GM12878 (cell line): ENCODE results near the gene MBNL1. TPM values are rescaled to one million over a fixed set of nuclear protein-coding genes. Genes with fewer than 3 reads are reported as not detected.

Experiments
- BACH1 ChIP-seq: fragments of 450-650 bp; IDR thresholded peaks from 2 replicates; pipeline ENCODE4 v1.6.1; 2017; ENCODE audit warnings: mild to moderate bottlenecking, borderline replicate concordance
- CBFB ChIP-seq: IDR thresholded peaks from 2 replicates; pipeline ENCODE4 v1.6.1; 2016; ENCODE audit warnings: antibody characterized with exemption, low read depth
- CBX5 ChIP-seq: sonication (generic); IDR thresholded peaks from 2 replicates; pipeline ENCODE4 v1.6.1; 2016; ENCODE audit warnings: low read depth, moderate library complexity, mild to moderate bottlenecking, inconsistent platforms
- CHD4 ChIP-seq: fragments of 200-600 bp; sonication (generic); IDR thresholded peaks from 2 replicates; pipeline ENCODE4 v1.6.1; 2016; ENCODE audit warnings: mild to moderate bottlenecking
- E2F4 ChIP-seq: IDR thresholded peaks from 2 replicates; pipeline ENCODE4 v1.6.1; 2012; ENCODE audit warnings: low read depth, low read length, improper control_type of control experiment
- IKZF1 ChIP-seq: fragments of 450-650 bp; conservative IDR thresholded peaks from 2 replicates; pipeline ENCODE4 v1.6.1; 2017; ENCODE audit warnings: antibody characterized with exemption, mild to moderate bottlenecking
- KAT2A ChIP-seq: conservative IDR thresholded peaks from 2 replicates; pipeline ENCODE4 v1.6.1; 2011; ENCODE audit warnings: low read depth, low read length; ENCODE audit not compliant: control insufficient read depth
- KDM1A ChIP-seq: fragments of 200-600 bp; sonication (generic); IDR thresholded peaks from 2 replicates; pipeline ENCODE4 v1.6.1; 2016; ENCODE audit warnings: borderline replicate concordance
- MEF2A ChIP-seq: IDR thresholded peaks from 2 replicates; pipeline ENCODE4 v1.6.1; 2011; ENCODE audit warnings: low read depth, mild to moderate bottlenecking, low read length, moderate library complexity; ENCODE audit not compliant: insufficient read depth
- MTA2 ChIP-seq: fragments of 450-650 bp; IDR thresholded peaks from 2 replicates; pipeline ENCODE4 v1.6.1; 2016; ENCODE audit warnings: low read depth, mild to moderate bottlenecking, moderate library complexity
- MYB ChIP-seq: fragments of 150-350 bp; IDR thresholded peaks from 2 replicates; pipeline ENCODE4 v1.6.1; 2014; ENCODE audit warnings: mild to moderate bottlenecking, low read depth, low read length, borderline replicate concordance
- MYC ChIP-seq: IDR thresholded peaks from 2 replicates; pipeline ENCODE4 v1.6.1; 2011; ENCODE audit warnings: mild to moderate bottlenecking, low read length, moderate library complexity, inconsistent platforms; ENCODE audit not compliant: insufficient read depth, insufficient replicate concordance, insufficient read length, severe bottlenecking
- NR2C1 ChIP-seq: fragments of 450-650 bp; IDR thresholded peaks from 2 replicates; pipeline ENCODE4 v1.6.1; 2017; ENCODE audit warnings: antibody characterized with exemption, mild to moderate bottlenecking, moderate library complexity
- NR2C2 ChIP-seq: IDR thresholded peaks from 2 replicates; pipeline ENCODE4 v1.6.1; 2011; ENCODE audit warnings: borderline replicate concordance, low read depth; ENCODE audit not compliant: control insufficient read depth, insufficient read length
- RAD21 ChIP-seq: IDR thresholded peaks from 2 replicates; pipeline ENCODE4 v1.6.1; 2011; ENCODE audit warnings: mild to moderate bottlenecking, low read depth, low read length, moderate library complexity; ENCODE audit not compliant: insufficient read depth
- RCOR1 ChIP-seq: conservative IDR thresholded peaks from 2 replicates; pipeline ENCODE4 v1.6.1; 2012; ENCODE audit warnings: low read depth, low read length, improper control_type of control experiment
- RUNX3 ChIP-seq: IDR thresholded peaks from 2 replicates; pipeline ENCODE4 v1.6.1; 2012; ENCODE audit warnings: low read length, inconsistent platforms
- SIN3A ChIP-seq: IDR thresholded peaks from 2 replicates; pipeline ENCODE4 v1.6.1; 2012; ENCODE audit warnings: low read depth, low read length, improper control_type of control experiment
- SMAD1 ChIP-seq: fragments of 450-650 bp; IDR thresholded peaks from 2 replicates; pipeline ENCODE4 v1.6.1; 2018; ENCODE audit warnings: mild to moderate bottlenecking, low read depth; ENCODE audit not compliant: partially characterized antibody
- SMAD5 ChIP-seq: IDR thresholded peaks from 2 replicates; pipeline ENCODE4 v1.6.1; 2016; ENCODE audit warnings: antibody characterized with exemption, low read depth
- SMARCA5 ChIP-seq: fragments of 450-650 bp; IDR thresholded peaks from 2 replicates; pipeline ENCODE4 v1.6.1; 2017; ENCODE audit warnings: mild to moderate bottlenecking
- SREBF2 ChIP-seq: IDR thresholded peaks from 2 replicates; pipeline ENCODE4 v1.6.1; 2012; ENCODE audit warnings: mild to moderate bottlenecking, low read length
- STAT1 ChIP-seq: fragments of 450-650 bp; conservative IDR thresholded peaks from 2 replicates; pipeline ENCODE4 v1.6.1; 2014; ENCODE audit warnings: antibody characterized with exemption, mild to moderate bottlenecking
- TCF12 ChIP-seq: IDR thresholded peaks from 2 replicates; pipeline ENCODE4 v1.6.1; 2011; ENCODE audit warnings: low read depth, mild to moderate bottlenecking, low read length
- TCF7 ChIP-seq: IDR thresholded peaks from 2 replicates; pipeline ENCODE4 v1.6.1; 2014; ENCODE audit warnings: antibody characterized with exemption, borderline replicate concordance
- USF2 ChIP-seq: IDR thresholded peaks from 2 replicates; pipeline ENCODE4 v1.6.1; 2011; ENCODE audit warnings: low read depth, low read length, improper control_type of control experiment, borderline replicate concordance
- ZNF24 ChIP-seq: fragments of 450-650 bp; IDR thresholded peaks from 2 replicates; pipeline ENCODE4 v1.6.1; 2017; ENCODE audit warnings: antibody characterized with exemption, mild to moderate bottlenecking
- ZNF274 ChIP-seq: IDR thresholded peaks from one replicate; pipeline ENCODE4 v1.8.0; 2011; ENCODE audit not compliant: insufficient read length, insufficient read depth
- ZSCAN29 ChIP-seq: fragments of 450-650 bp; IDR thresholded peaks from 2 replicates; pipeline ENCODE4 v1.6.1; 2017; ENCODE audit warnings: mild to moderate bottlenecking, moderate library complexity
- polyA plus RNA-seq, 11 experiments: library from polyadenylated mRNA; depleted of rRNA in 4 of 11; unstranded in 6 of 11; stranded (reverse) in 5 of 11; fragments of >200 nt; fragmentation: Nextera tagmentation in 4 of 11; fragmentation: Illumina TruSeq in 1 of 11; extraction: Ambion mirVana in 4 of 11; extraction: Trizol in 1 of 11; gene quantifications; 1 replicate in 1 of 11; 2 replicates in 10 of 11; pipeline versions ENCODE4 v1.2.1 to v1.2.3, GENCODE V29; 2011 to 2016; ENCODE audit warnings: inconsistent platforms in 2 of 11, missing spikeins in 2 of 11, low read depth in 1 of 11
- total RNA-seq, 4 experiments: library from RNA; depleted of rRNA in 3 of 4; stranded (reverse); fragments of >200 nt in 3 of 4; fragmentation: Illumina TruSeq in 1 of 4; extraction: Trizol in 1 of 4; gene quantifications; 2 replicates each; pipeline versions ENCODE4 v1.2.1 to v1.2.3, GENCODE V29; 2013 to 2021
- TF ChIP-seq, protein P1 (sequence below): IDR thresholded peaks from 2 replicates; pipeline ENCODE4 v1.6.1; 2011; ENCODE audit warnings: borderline replicate concordance, low read depth, mild to moderate bottlenecking, moderate library complexity, mixed read lengths, low read length; ENCODE audit not compliant: insufficient read depth; ENCODE audit errors: extremely low read length
- TF ChIP-seq, protein P2 (sequence below): IDR thresholded peaks from 2 replicates; pipeline ENCODE4 v1.6.1; 2011; ENCODE audit warnings: low read depth, mild to moderate bottlenecking, low read length, moderate library complexity, borderline replicate concordance; ENCODE audit errors: extremely low read depth

The MBNL1 gene
- total and polyA plus RNA-seq, 10 of the 15 experiments (the other 5 are each of a cell fraction or from before 2014, with no cell fraction given): 59.6 to 337 (median 143) TPM

- no peak for TF ChIP-seq E2F4
- no peak for TF ChIP-seq CBFB
- TF ChIP-seq MYC: no peak
- no peak for TF ChIP-seq SREBF2
- TF ChIP-seq MYB: no peak
- TF ChIP-seq BACH1: no peak
- no peak for TF ChIP-seq RCOR1
- no peak for TF ChIP-seq STAT1
- no peak for TF ChIP-seq KDM1A
- TF ChIP-seq RAD21: no peak
- no peak for TF ChIP-seq KAT2A
- no peak for TF ChIP-seq SMAD5
- peak; percentile 60 for TF ChIP-seq RUNX3
- no peak for TF ChIP-seq TCF12
- TF ChIP-seq NR2C2: no peak
- no peak for TF ChIP-seq ZNF274
- no peak for TF ChIP-seq SMARCA5
- 0 out of 2 replicates have a peak, but pooled peaks have one; percentile 32 for TF ChIP-seq CBX5
- TF ChIP-seq, protein P1, sequence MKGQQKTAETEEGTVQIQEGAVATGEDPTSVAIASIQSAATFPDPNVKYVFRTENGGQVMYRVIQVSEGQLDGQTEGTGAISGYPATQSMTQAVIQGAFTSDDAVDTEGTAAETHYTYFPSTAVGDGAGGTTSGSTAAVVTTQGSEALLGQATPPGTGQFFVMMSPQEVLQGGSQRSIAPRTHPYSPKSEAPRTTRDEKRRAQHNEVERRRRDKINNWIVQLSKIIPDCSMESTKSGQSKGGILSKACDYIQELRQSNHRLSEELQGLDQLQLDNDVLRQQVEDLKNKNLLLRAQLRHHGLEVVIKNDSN: no peak
- no peak for TF ChIP-seq USF2
- no peak for TF ChIP-seq CHD4
- TF ChIP-seq SIN3A: no peak
- TF ChIP-seq TCF7: no peak
- TF ChIP-seq SMAD1: no peak
- TF ChIP-seq MTA2: peak; percentile 59
- no peak for TF ChIP-seq ZNF24
- no peak for TF ChIP-seq NR2C1
- no peak for TF ChIP-seq IKZF1
- no peak for TF ChIP-seq ZSCAN29
- TF ChIP-seq, protein P2, sequence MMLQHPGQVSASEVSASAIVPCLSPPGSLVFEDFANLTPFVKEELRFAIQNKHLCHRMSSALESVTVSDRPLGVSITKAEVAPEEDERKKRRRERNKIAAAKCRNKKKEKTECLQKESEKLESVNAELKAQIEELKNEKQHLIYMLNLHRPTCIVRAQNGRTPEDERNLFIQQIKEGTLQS: no peak
- TF ChIP-seq MEF2A: peak; percentile 85; the same call in 1 of the 2 replicates
Observed at GRCh38 chr3:152513301-152513960, 244.7 kb downstream of the MBNL1 start (continued).
